B cell (primary cell): ENCODE measurements around the gene BCL2L1. TPM values are rescaled to one million over a fixed set of nuclear protein-coding genes. Genes with fewer than 3 reads are reported as not detected.

Experiments used
- ATAC-seq: fragments of 200-7000 bp; cut with Tn5 transposase; one replicate; pipeline ENCODE4 v1.10.0; 2021; ENCODE audit warnings: low read depth, mild to moderate bottlenecking, moderate number of reproducible peaks, moderate library complexity
- CTCF ChIA-PET: fragments of 350-600 bp; sonication (Branson Sonifier 250); formaldehyde crosslinking; loops from one replicate; lab custom pipeline; 2021; ENCODE audit warnings: antibody characterized with exemption, inconsistent platforms; lab: Charles Lee
- POLR2A ChIA-PET: fragments of 350-600 bp; sonication (Branson Sonifier 250); formaldehyde crosslinking; loops from one replicate; lab custom pipeline; 2021; ENCODE audit warnings: antibody characterized with exemption; lab: Charles Lee
- DNase-seq: peaks from one replicate; pipeline ENCODE4 v3.0.0; 2013
- H2AFZ ChIP-seq: 2 replicates; pipeline ENCODE4 v1.6.1; 2012; ENCODE audit warnings: mild to moderate bottlenecking, low read depth, low read length; ENCODE audit not compliant: insufficient read depth, poor library complexity, severe bottlenecking
- H3K27ac ChIP-seq, 2 donors: 1 replicate in 1 of 2; 2 replicates in 1 of 2; pipeline ENCODE4 v1.5.1; 2012 to 2013; ENCODE audit warnings: low read length in 2 of 2, mild to moderate bottlenecking in 2 of 2, moderate library complexity in 1 of 2
- H3K27me3 ChIP-seq, 4 experiments: fragments of 200-600 bp in 1 of 4; sonication (generic) in 1 of 4; replicated peaks in 1 of 4; 1 replicate in 2 of 4; 2 replicates in 2 of 4; pipeline versions ENCODE4 v1.6.1 to v1.7.0; 2013 to 2016; ENCODE audit warnings: low read length in 3 of 4, mild to moderate bottlenecking in 2 of 4, mixed read lengths in 1 of 4, moderate library complexity in 1 of 4; ENCODE audit not compliant: insufficient read depth in 4 of 4, control insufficient read depth in 3 of 4; ENCODE audit errors: control extremely low read depth in 1 of 4
- H3K36me3 ChIP-seq, 2 experiments: replicated peaks in 1 of 2; 1 replicate in 1 of 2; 2 replicates in 1 of 2; pipeline versions ENCODE4 v1.6.1 to v1.7.1; 2013; ENCODE audit warnings: low read length in 1 of 2; ENCODE audit not compliant: insufficient read depth in 2 of 2, control insufficient read depth in 1 of 2; ENCODE audit errors: control extremely low read depth in 1 of 2, extremely low read depth in 1 of 2
- H3K4me1 ChIP-seq, 2 donors: fragments of 200-600 bp in 1 of 2; sonication (generic) in 1 of 2; 1 replicate in 1 of 2; 2 replicates in 1 of 2; pipeline versions ENCODE4 v1.5.1 to v1.6.1; 2013 to 2017; ENCODE audit warnings: low read length in 2 of 2; ENCODE audit not compliant: control insufficient read depth in 2 of 2, insufficient read depth in 2 of 2
- H3K4me2 ChIP-seq: replicated peaks from 2 replicates; pipeline ENCODE3; 2012; ENCODE audit warnings: mild to moderate bottlenecking, low read depth, low read length; ENCODE audit not compliant: poor library complexity, severe bottlenecking
- H3K4me3 ChIP-seq, 5 experiments: fragments of 200-600 bp in 1 of 5; sonication (generic) in 1 of 5; 1 replicate in 3 of 5; 2 replicates in 2 of 5; pipeline versions ENCODE4 v1.5.1 to v1.7.0; 2011 to 2016; ENCODE audit warnings: low read length in 4 of 5, mild to moderate bottlenecking in 4 of 5, low read depth in 2 of 5, control low read depth in 1 of 5, moderate library complexity in 1 of 5; ENCODE audit not compliant: insufficient read depth in 1 of 5; ENCODE audit errors: control extremely low read depth in 1 of 5, extremely low read depth in 1 of 5
- H3K79me2 ChIP-seq: fragments of 200-600 bp; sonication (generic); one replicate; pipeline ENCODE4 v1.6.0; 2016; ENCODE audit warnings: low read length; ENCODE audit not compliant: control insufficient read depth, insufficient read depth
- H3K9ac ChIP-seq: fragments of 200-600 bp; sonication (generic); 2 replicates; pipeline ENCODE4 v1.6.1; 2017; ENCODE audit warnings: mild to moderate bottlenecking, low read length, moderate library complexity
- H3K9me3 ChIP-seq, 3 donors: one replicate each; pipeline versions ENCODE4 v1.6.1 to v1.7.1; 2013; ENCODE audit warnings: low read length in 2 of 3; ENCODE audit not compliant: control insufficient read depth in 2 of 3, insufficient read depth in 1 of 3; ENCODE audit errors: control extremely low read depth in 1 of 3
- H4K20me1 ChIP-seq: 2 replicates; pipeline ENCODE4 v1.6.0; 2012; ENCODE audit warnings: mild to moderate bottlenecking, low read length; ENCODE audit not compliant: insufficient read depth, control insufficient read depth, poor library complexity, severe bottlenecking
- H3K27ac Mint-ChIP-seq: one replicate; pipeline ENCODE4 v1.8.0; 2021; ENCODE audit warnings: mixed read lengths
- H3K27me3 Mint-ChIP-seq: one replicate; pipeline ENCODE4 v1.8.0; 2021; ENCODE audit warnings: mixed read lengths
- H3K4me1 Mint-ChIP-seq: one replicate; pipeline ENCODE4 v1.8.0; 2021; ENCODE audit warnings: mixed read lengths
- H3K4me3 Mint-ChIP-seq: one replicate; pipeline ENCODE4 v1.8.0; 2021; ENCODE audit warnings: mixed read lengths
- H3K9me3 Mint-ChIP-seq: one replicate; pipeline ENCODE4 v1.8.0; 2022; ENCODE audit warnings: mixed read lengths; ENCODE audit not compliant: insufficient read depth
- EZH2 ChIP-seq: IDR thresholded peaks from 2 replicates; pipeline ENCODE4 v1.6.1; 2012; ENCODE audit warnings: borderline replicate concordance, low read depth, mild to moderate bottlenecking, moderate library complexity, low read length; ENCODE audit not compliant: insufficient read depth, poor library complexity, severe bottlenecking
- WGBS: methylation state at CpG from one replicate; pipeline ENCODE4 v1.1.5; 2013; ENCODE audit warnings: missing lambda C conversion rate; ENCODE audit not compliant: insufficient coverage; 5-methylcytosine and 5-hydroxymethylcytosine counted together
- intact Hi-C: fragments of 100-400 bp; cut with micrococcal nuclease; formaldehyde crosslinking; loops from one replicate; pipeline ENCODE4 v1.10.0; 2022
- polyA plus RNA-seq: library from polyadenylated mRNA; depleted of rRNA; stranded (reverse); fragments of >200 nt; gene quantifications from 2 replicates; pipeline ENCODE4 v1.2.3, GENCODE V29; 2012
- total RNA-seq, 2 donors: library from RNA; stranded (reverse); fragments of 120-200 nt in 1 of 2; gene quantifications; 1 replicate in 1 of 2; 2 replicates in 1 of 2; pipeline versions ENCODE4 v1.2.3 to v1.2.4, GENCODE V29; 2013 to 2022
- TF ChIP-seq, protein P1 (sequence below): fragments of 200-600 bp; IDR thresholded peaks from one replicate; pipeline ENCODE4 v1.8.0; 2022; ENCODE audit warnings: antibody characterized with exemption, mild to moderate bottlenecking

BCL2L1 gene
- total and polyA plus RNA-seq, 2 donors (not counting 1 experiment from before 2014, with no cell fraction given) = 10.1 to 33.0 TPM

DNA sequence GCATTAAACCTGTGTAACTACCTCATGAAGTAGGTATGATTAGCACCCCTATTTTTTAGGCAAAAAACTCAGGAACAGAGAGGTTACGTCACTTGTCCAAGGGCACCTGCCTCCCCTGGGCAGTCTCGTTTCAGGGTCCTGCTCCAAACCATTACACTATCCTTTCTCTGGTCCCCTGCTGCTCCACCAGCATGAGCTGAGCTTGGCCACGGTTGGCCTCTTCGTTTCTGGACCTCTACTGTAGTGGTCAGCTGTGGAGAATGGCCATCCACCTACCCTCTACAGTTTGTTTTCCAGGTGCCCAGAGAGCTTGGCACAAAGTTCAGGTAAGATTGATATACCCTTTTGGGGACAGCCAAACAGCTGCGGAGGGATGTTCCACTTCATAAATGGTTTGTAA is 68.1 kb downstream of the BCL2L1 start:
- Histone ChIP-seq H3K27me3 (no peaks in the 10 kb centered on the region), H4K20me1 (no peaks in the 10 kb centered on the region), H3K4me3 (no peak overlapping the region), H3K36me3 (no peaks in the 10 kb centered on the region), H3K79me2 (no peaks in the 10 kb centered on the region), H2AFZ (no peak overlapping the region), H3K9me3 (no peaks in the 10 kb centered on the region), H3K4me1 (peaks cover 8 to 13% of the 10 kb centered on the region in 2 donors), H3K27ac (no peak overlapping the region), H3K4me2 (no peak overlapping the region), H3K9ac (no peak overlapping the region)
- intact Hi-C loops = no loop called here
- ATAC-seq (no peak), DNase-seq (no peak)
- Mint-ChIP-seq H3K27me3 (no peaks in the 10 kb centered on the region), H3K4me3 (no peak overlapping the region), H3K27ac (no peak overlapping the region), H3K9me3 (no peaks in the 10 kb centered on the region), H3K4me1 (peaks cover 13% of the 10 kb centered on the region)
- TF ChIP-seq EZH2 = no peak
- TF ChIP-seq, protein P1, sequence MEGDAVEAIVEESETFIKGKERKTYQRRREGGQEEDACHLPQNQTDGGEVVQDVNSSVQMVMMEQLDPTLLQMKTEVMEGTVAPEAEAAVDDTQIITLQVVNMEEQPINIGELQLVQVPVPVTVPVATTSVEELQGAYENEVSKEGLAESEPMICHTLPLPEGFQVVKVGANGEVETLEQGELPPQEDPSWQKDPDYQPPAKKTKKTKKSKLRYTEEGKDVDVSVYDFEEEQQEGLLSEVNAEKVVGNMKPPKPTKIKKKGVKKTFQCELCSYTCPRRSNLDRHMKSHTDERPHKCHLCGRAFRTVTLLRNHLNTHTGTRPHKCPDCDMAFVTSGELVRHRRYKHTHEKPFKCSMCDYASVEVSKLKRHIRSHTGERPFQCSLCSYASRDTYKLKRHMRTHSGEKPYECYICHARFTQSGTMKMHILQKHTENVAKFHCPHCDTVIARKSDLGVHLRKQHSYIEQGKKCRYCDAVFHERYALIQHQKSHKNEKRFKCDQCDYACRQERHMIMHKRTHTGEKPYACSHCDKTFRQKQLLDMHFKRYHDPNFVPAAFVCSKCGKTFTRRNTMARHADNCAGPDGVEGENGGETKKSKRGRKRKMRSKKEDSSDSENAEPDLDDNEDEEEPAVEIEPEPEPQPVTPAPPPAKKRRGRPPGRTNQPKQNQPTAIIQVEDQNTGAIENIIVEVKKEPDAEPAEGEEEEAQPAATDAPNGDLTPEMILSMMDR = no peak
- ChIA-PET POLR2A (interaction anchor here (0.7 kb wide), 1 partner anchor 198 kb away, joined by 7 read pairs; no protein-coding TSS in a partner anchor), CTCF (interaction anchor here (0.7 to 2.0 kb wide), 4 partner anchors 35 to 74 kb away, joined by 3 to 8 read pairs (median 4); no protein-coding TSS in a partner anchor)
- WGBS = 83% methylated on average over 1 of the region's 5 CpGs

DNA sequence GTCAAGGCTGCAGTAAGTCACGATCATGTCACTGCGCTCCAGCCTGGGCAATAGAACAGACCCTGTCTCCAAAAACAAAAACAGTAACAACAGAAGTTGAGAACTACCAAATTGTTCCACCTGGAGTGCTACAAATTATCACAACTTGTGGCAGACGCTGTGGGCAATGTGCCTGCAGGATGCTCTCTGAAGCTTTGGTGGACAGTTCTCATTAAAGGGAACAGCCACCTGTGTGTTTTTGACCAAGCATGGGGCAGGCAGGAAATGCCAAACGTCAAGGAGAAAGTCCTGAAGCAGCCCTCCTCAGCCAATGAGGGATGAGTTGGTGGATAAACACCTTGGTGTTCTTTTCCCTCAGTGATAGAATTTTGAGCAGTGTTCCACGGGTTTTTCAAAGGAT is 69.1 kb downstream of the BCL2L1 start:
- Histone ChIP-seq H3K9me3 (no peaks in the 10 kb centered on the region), H3K4me2 (no peak overlapping the region), H3K9ac (no peak overlapping the region), H3K79me2 (no peaks in the 10 kb centered on the region), H3K4me3 (no peak overlapping the region), H3K27me3 (no peaks in the 10 kb centered on the region), H2AFZ (no peak overlapping the region), H3K4me1 (peaks cover 8 to 13% of the 10 kb centered on the region in 2 donors), H3K36me3 (no peaks in the 10 kb centered on the region), H4K20me1 (no peaks in the 10 kb centered on the region), H3K27ac (no peak overlapping the region)
- Mint-ChIP-seq H3K4me3 (no peak overlapping the region), H3K27ac (no peak overlapping the region), H3K27me3 (no peaks in the 10 kb centered on the region), H3K9me3 (no peaks in the 10 kb centered on the region), H3K4me1 (peaks cover 13% of the 10 kb centered on the region)
- DNase-seq = no peak
- no peak for ATAC-seq
- 71% methylated on average over 4 of the region's 5 CpGs for WGBS
- CTCF ChIA-PET = interaction anchor here (0.7 to 2.0 kb wide), 2 partner anchors 36 to 70 kb away, joined by 4 to 8 read pairs; no protein-coding TSS in a partner anchor
- TF ChIP-seq EZH2 = no peak
- TF ChIP-seq, protein P1 = no peak
- POLR2A ChIA-PET = interaction anchor here (0.7 kb wide), 1 partner anchor 199 kb away, joined by 7 read pairs; no protein-coding TSS in a partner anchor
- intact Hi-C loops = no loop called here
